ENCODE data around the gene HSD17B10. TPM values are rescaled to one million over a fixed set of nuclear protein-coding genes. Genes with fewer than 3 reads are reported as not detected.

HSD17B10 gene
- total and polyA plus RNA-seq, 9 donors = 46.0 to 127 (median 85.1) TPM

DNA sequence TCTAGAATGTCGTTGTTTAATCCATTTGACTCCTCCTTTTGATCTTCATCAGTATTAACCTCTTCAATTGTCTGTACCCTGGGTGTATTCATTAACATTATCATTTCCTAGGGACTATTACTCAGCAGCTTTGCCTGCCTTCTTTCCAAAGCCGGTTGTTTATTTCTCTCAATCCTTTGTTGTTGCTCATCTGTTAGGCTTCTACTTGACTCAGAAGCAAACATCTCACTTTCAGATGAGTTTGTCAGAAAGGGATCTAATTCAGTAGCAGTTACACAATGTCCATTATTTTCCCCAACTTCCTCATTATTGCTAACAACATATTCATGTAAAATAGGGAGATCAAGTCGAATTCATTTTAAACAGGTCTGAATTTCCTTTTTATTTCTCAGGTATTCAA, 22.1 kb upstream of the HSD17B10 start:
- WGBS, 3 donors = 48 to 64% (median 53%) methylated on average over 3 of the region's 3 CpGs
- intact Hi-C loops (cut with DNase I) = no loop called here
- Histone ChIP-seq H3K27ac (no peak overlapping the region), H3K36me3 (no peaks in the 10 kb centered on the region), H3K27me3 (no peaks in the 10 kb centered on the region), H3K4me3 (no peak overlapping the region), H3K4me1 (ENCODE audit: insufficient read depth) (no peaks in the 10 kb centered on the region), H3K9me3 (no peaks in the 10 kb centered on the region)
- TF ChIP-seq POLR2A (IDR thresholded peaks at IDR 0.05) (no peak), EP300 (IDR thresholded peaks at IDR 0.05) (no peak)
- TF ChIP-seq, protein P1, sequence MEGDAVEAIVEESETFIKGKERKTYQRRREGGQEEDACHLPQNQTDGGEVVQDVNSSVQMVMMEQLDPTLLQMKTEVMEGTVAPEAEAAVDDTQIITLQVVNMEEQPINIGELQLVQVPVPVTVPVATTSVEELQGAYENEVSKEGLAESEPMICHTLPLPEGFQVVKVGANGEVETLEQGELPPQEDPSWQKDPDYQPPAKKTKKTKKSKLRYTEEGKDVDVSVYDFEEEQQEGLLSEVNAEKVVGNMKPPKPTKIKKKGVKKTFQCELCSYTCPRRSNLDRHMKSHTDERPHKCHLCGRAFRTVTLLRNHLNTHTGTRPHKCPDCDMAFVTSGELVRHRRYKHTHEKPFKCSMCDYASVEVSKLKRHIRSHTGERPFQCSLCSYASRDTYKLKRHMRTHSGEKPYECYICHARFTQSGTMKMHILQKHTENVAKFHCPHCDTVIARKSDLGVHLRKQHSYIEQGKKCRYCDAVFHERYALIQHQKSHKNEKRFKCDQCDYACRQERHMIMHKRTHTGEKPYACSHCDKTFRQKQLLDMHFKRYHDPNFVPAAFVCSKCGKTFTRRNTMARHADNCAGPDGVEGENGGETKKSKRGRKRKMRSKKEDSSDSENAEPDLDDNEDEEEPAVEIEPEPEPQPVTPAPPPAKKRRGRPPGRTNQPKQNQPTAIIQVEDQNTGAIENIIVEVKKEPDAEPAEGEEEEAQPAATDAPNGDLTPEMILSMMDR (IDR thresholded peaks at IDR 0.05) = no peak
- DNase-seq = no peak

DNA sequence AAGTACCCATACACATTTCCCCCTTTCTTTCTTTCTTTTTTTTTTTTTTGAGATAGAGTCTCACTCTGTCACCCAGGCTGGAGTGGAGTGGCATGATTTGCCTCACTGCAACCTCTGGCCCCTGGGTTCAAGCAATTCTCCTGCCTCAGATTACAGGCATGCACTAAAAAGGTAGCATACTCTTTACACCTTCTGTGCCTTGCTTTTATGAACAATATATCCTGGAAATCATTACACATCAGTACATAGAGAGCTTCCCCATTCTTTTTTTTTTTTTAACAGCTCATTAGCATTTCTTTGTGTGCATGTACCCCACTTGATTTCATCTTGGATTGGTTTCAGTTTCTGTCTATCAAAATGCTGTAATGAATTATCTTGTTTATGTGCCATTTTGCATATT, 18.6 kb upstream of the HSD17B10 start:
- intact Hi-C loops (cut with DNase I) = no loop called here
- Histone ChIP-seq H3K4me1 (ENCODE audit: insufficient read depth) (no peaks in the 10 kb centered on the region), H3K4me3 (no peak overlapping the region), H3K27me3 (no peaks in the 10 kb centered on the region), H3K9me3 (no peaks in the 10 kb centered on the region), H3K36me3 (no peaks in the 10 kb centered on the region), H3K27ac (no peak overlapping the region)
- TF ChIP-seq POLR2A (IDR thresholded peaks at IDR 0.05) = no peak
- TF ChIP-seq, protein P1 (IDR thresholded peaks at IDR 0.05) = no peak
- no peak for TF ChIP-seq EP300 (IDR thresholded peaks at IDR 0.05)
- DNase-seq = no peak

DNA sequence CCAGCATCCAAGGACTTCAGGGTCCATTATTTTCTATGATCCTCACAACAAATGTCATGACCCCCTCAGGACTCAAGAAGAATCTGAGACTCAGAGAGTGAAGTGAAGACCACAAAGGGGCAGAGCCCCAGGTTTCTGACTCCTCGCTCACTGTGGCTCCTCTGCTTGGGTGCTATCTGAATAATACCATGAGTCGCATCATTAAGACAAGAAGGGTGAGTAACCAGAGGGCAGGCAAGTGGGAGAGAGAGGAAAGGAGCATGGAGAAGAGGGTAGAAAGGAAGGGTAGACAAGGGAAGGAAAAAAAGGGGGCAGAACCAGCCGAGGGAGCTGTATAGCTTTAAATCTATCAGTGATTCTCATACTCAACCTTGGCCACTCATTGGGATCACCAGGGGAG, 15.5 kb upstream of the HSD17B10 start:
- Histone ChIP-seq H3K27ac (no peak overlapping the region), H3K27me3 (no peaks in the 10 kb centered on the region), H3K4me3 (no peak overlapping the region), H3K36me3 (no peaks in the 10 kb centered on the region), H3K9me3 (no peaks in the 10 kb centered on the region), H3K4me1 (ENCODE audit: insufficient read depth) (no peaks in the 10 kb centered on the region)
- DNase-seq = no peak
- WGBS, 3 donors = 75 to 88% (median 79%) methylated on average over 3 of the region's 3 CpGs
- TF ChIP-seq POLR2A (IDR thresholded peaks at IDR 0.05) (no peak), EP300 (IDR thresholded peaks at IDR 0.05) (no peak)
- TF ChIP-seq, protein P1 (IDR thresholded peaks at IDR 0.05) = no peak
- intact Hi-C loops (cut with DNase I) = no loop called here

DNA sequence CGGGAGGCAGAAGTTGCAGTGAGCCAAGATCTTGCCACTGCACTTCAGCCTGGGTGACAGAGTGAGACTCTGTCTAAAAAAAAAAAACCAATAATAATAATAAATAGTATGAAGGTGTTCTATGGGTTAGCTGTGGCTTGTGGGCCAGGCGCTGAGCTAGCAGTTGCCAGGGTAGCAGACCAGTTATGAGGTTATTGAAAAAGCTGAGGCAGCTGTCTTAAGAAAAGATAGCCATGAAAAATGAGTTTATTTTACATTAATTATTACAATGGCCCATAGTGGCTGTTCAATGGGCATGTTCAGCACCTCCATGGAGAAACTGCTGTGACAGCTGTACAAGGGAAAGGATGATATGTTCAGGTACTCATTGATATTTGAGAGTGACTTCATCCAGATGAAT, 13.3 kb upstream of the HSD17B10 start:
- DNase-seq = no peak

More for the DNA sequence above, 13.3 kb upstream of the HSD17B10 start:
- TF ChIP-seq EP300 (IDR thresholded peaks at IDR 0.05) (no peak), POLR2A (IDR thresholded peaks at IDR 0.05) (no peak)
- TF ChIP-seq, protein P1 (IDR thresholded peaks at IDR 0.05) = no peak
- intact Hi-C loops (cut with DNase I) = no loop called here
- no peak overlapping the region for H3K4me3 ChIP-seq
- no peaks in the 10 kb centered on the region for H3K4me1 ChIP-seq (ENCODE audit: insufficient read depth)
- WGBS, 3 donors = 84 to 95% (median 86%) methylated on average over 2 of the region's 2 CpGs
- H3K9me3 ChIP-seq = no peaks in the 10 kb centered on the region
- no peaks in the 10 kb centered on the region for H3K36me3 ChIP-seq
- H3K27ac ChIP-seq = no peak overlapping the region
- no peaks in the 10 kb centered on the region for H3K27me3 ChIP-seq

Measured in ovary (tissue), 9 donors.